H1 (cell line): Measurements from ENCODE around the gene OR13C3. TPM values are rescaled to one million over a fixed set of nuclear protein-coding genes. Genes with fewer than 3 reads are reported as not detected.

Experiments used
- BCL11A ChIP-seq, 2 experiments: IDR thresholded peaks; one replicate each; pipeline ENCODE4 v1.6.1; 2011; ENCODE audit warnings: low read depth in 2 of 2, low read length in 2 of 2, mild to moderate bottlenecking in 2 of 2
- CTCF ChIP-seq, 3 experiments: IDR thresholded peaks; 1 replicate in 2 of 3; 2 replicates in 1 of 3; pipeline versions ENCODE4 v1.5.1 to v1.6.1; 2011; ENCODE audit warnings: low read length in 3 of 3, mild to moderate bottlenecking in 3 of 3, inconsistent platforms in 2 of 3, low read depth in 1 of 3, moderate library complexity in 1 of 3; ENCODE audit not compliant: insufficient read depth in 1 of 3; ENCODE audit errors: control extremely low read depth in 1 of 3
- JUN ChIP-seq: IDR thresholded peaks from 2 replicates; pipeline ENCODE4 v1.6.1; 2011; ENCODE audit warnings: low read depth, mild to moderate bottlenecking, improper control_type of control experiment, low read length
- POU5F1 ChIP-seq: IDR thresholded peaks from 2 replicates; pipeline ENCODE4 v1.6.1; 2011; ENCODE audit warnings: low read depth, mild to moderate bottlenecking, low read length, moderate library complexity
- SRF ChIP-seq: IDR thresholded peaks from 2 replicates; pipeline ENCODE4 v1.6.1; 2011; ENCODE audit warnings: mild to moderate bottlenecking, low read depth, low read length, moderate library complexity
- TEAD4 ChIP-seq: IDR thresholded peaks from 2 replicates; pipeline ENCODE4 v1.6.1; 2012; ENCODE audit warnings: low read depth, low read length, inconsistent platforms, mixed read lengths
- polyA plus RNA-seq, 7 experiments: library from polyadenylated mRNA; depleted of rRNA in 3 of 7; stranded (reverse) in 5 of 7; unstranded in 2 of 7; fragments of >200 nt in 5 of 7; fragments of 200-250 nt in 2 of 7; gene quantifications; 1 replicate in 5 of 7; 2 replicates in 1 of 7; 4 replicates in 1 of 7; pipeline versions ENCODE4 v1.2.1 to v1.2.3, GENCODE V29; 2011 to 2013; ENCODE audit warnings: missing spikeins in 2 of 7, mixed read lengths in 2 of 7
- total RNA-seq: library from RNA; stranded (reverse); fragmentation: NEBNext Ultra II Directional; extraction: Animal tissue kit (Norgen Biotek cat#: 25700); gene quantifications from 2 replicates; pipeline ENCODE4 v1.2.1, GENCODE V29; 2021

OR13C3 gene
- total and polyA plus RNA-seq, 2 of the 8 experiments (the other 6 are each of a cell fraction or from before 2014, with no cell fraction given), result not detected

- TF ChIP-seq TEAD4, result no peak
- no peak for TF ChIP-seq POU5F1
- TF ChIP-seq BCL11A (IDR thresholded peaks at IDR 0.05; ENCODE audit: low read depth in 2 of 2, low read length in 2 of 2), result no peak
- TF ChIP-seq SRF, result no peak
- TF ChIP-seq JUN, result no peak
- no peak for TF ChIP-seq CTCF (IDR thresholded peaks at IDR 0.05; ENCODE audit: control extremely low read depth in 1 of 3, insufficient read depth in 1 of 3, low read depth in 1 of 3, low read length in 3 of 3)
Measured at GRCh38 chr9:104575456-104575855, 38.8 kb upstream of the OR13C3 start (continued).
